HepG2 (cell line): ENCODE data around the gene AP3B1. TPM values are rescaled to one million over a fixed set of nuclear protein-coding genes. Genes with fewer than 3 reads are reported as not detected.

ENCODE experiments used
- ATAC-seq: fragments of 200-7000 bp; cut with Tn5 transposase; 3 replicates; pipeline ENCODE4 v1.9.1; 2020; ENCODE audit warnings: mild to moderate bottlenecking, moderate library complexity
- BruUV-seq: library from RNA; stranded (reverse); fragments of 400-500 nt; replicated peaks from 2 replicates; lab custom pipeline; 2021; lab: Mats Ljungman, UMichigan
- CTCF ChIA-PET: fragments of 300-600 bp; formaldehyde crosslinking; extraction: SDS; loops from one replicate; lab custom pipeline; 2021; ENCODE audit warnings: low total read pairs, inconsistent platforms, low intra/inter-chr PET ratio; lab: Yijun Ruan, JAX
- POLR2A ChIA-PET: fragments of 350-600 bp; sonication (Branson Sonifier 250); formaldehyde crosslinking; loops from one replicate; lab custom pipeline; 2020; ENCODE audit warnings: antibody characterized with exemption, inconsistent platforms; lab: Yijun Ruan, JAX
- DNase-seq: peaks from one replicate; pipeline ENCODE4 v3.0.0-alpha.2; 2015; ENCODE audit warnings: low spot score
- FAIRE-seq: peaks from 3 replicates; lab custom pipeline; 2011; peaks lifted over from hg19 to GRCh38; lab: Jason Lieb, UNC
- H2AFZ ChIP-seq: one replicate; pipeline ENCODE4 v1.6.1; 2011; ENCODE audit warnings: low read length, inconsistent platforms
- H3K27ac ChIP-seq: fragments of 300-600 bp; 3 replicates; pipeline ENCODE4 v1.8.0; 2011; ENCODE audit warnings: mixed run types, mild to moderate bottlenecking, mixed read lengths, low read length, inconsistent platforms; ENCODE audit not compliant: insufficient read depth; ENCODE audit errors: extremely low read length
- H3K27me3 ChIP-seq, 2 experiments: fragments of 200-600 bp in 1 of 2; 2 replicates in 1 of 2; 3 replicates in 1 of 2; pipeline versions ENCODE4 v1.6.0 to v1.8.0; 2011; ENCODE audit warnings: low read length in 2 of 2, mild to moderate bottlenecking in 2 of 2, moderate library complexity in 2 of 2, inconsistent platforms in 1 of 2; ENCODE audit not compliant: insufficient read depth in 2 of 2, control insufficient read depth in 1 of 2
- H3K36me3 ChIP-seq, 2 experiments: fragments of 200-600 bp in 1 of 2; replicated peaks in 1 of 2; 2 replicates in 1 of 2; 3 replicates in 1 of 2; pipeline versions ENCODE4 v1.5.1 to v1.8.0; 2011; ENCODE audit warnings: low read length in 2 of 2, inconsistent platforms in 1 of 2; ENCODE audit not compliant: insufficient read depth in 2 of 2, control insufficient read depth in 1 of 2
- H3K4me1 ChIP-seq: 2 replicates; pipeline ENCODE4 v1.5.1; 2012; ENCODE audit warnings: low read length, inconsistent platforms; ENCODE audit not compliant: insufficient read depth
- H3K4me2 ChIP-seq: 2 replicates; pipeline ENCODE4 v1.6.0; 2011; ENCODE audit warnings: low read depth, low read length, inconsistent platforms
- H3K4me3 ChIP-seq, 3 experiments: fragments of 200-600 bp in 1 of 3; sonication (generic), shearing (Covaris generic) in 1 of 3; replicated peaks in 1 of 3; 2 replicates each; pipeline ENCODE4 v1.5.1; 2011 to 2016; ENCODE audit warnings: low read length in 3 of 3, inconsistent platforms in 2 of 3, low read depth in 2 of 3, mild to moderate bottlenecking in 2 of 3, control low read depth in 1 of 3, mixed read lengths in 1 of 3; ENCODE audit not compliant: insufficient read depth in 1 of 3
- H3K79me2 ChIP-seq: one replicate; pipeline ENCODE4 v1.6.1; 2011; ENCODE audit warnings: low read length, inconsistent platforms; ENCODE audit not compliant: insufficient read depth
- H3K9ac ChIP-seq: 2 replicates; pipeline ENCODE4 v1.6.0; 2011; ENCODE audit warnings: mild to moderate bottlenecking, low read depth, low read length, inconsistent platforms; ENCODE audit not compliant: insufficient read depth
- H3K9me3 ChIP-seq: 2 replicates; pipeline ENCODE4 v1.5.1; 2012; ENCODE audit warnings: mild to moderate bottlenecking, low read length
- H4K20me1 ChIP-seq: 2 replicates; pipeline ENCODE4 v1.6.0; 2011; ENCODE audit warnings: inconsistent platforms, mild to moderate bottlenecking, low read length, moderate library complexity; ENCODE audit not compliant: insufficient read depth
- CAMTA2 ChIP-seq: sonication (generic); formaldehyde crosslinking; IDR thresholded peaks from 2 replicates; pipeline ENCODE4 v1.4.0; 2020; ENCODE audit warnings: mild to moderate bottlenecking, missing genetic modification reagents, borderline replicate concordance
- GABPB1 ChIP-seq: IDR thresholded peaks from 2 replicates; pipeline ENCODE4 v1.6.1; 2016; ENCODE audit warnings: mild to moderate bottlenecking, missing genetic modification reagents, moderate library complexity, missing compliant biosample characterization
- HBP1 ChIP-seq: IDR thresholded peaks from 2 replicates; pipeline ENCODE4 v1.6.1; 2016; ENCODE audit warnings: low read depth, control low read depth
- HOXA9 ChIP-seq: sonication (generic); formaldehyde crosslinking; IDR thresholded peaks from 2 replicates; pipeline ENCODE4 v1.8.1; 2022; ENCODE audit warnings: missing genetic modification reagents, mild to moderate bottlenecking, moderate library complexity, borderline replicate concordance
- HOXD1 ChIP-seq: sonication (generic); formaldehyde crosslinking; IDR thresholded peaks from 2 replicates; pipeline ENCODE4 v1.5.0; 2020; ENCODE audit warnings: missing genetic modification reagents
- SP140L ChIP-seq: sonication (generic); formaldehyde crosslinking; IDR thresholded peaks from 2 replicates; pipeline ENCODE4 v1.4.0; 2020; ENCODE audit warnings: missing genetic modification reagents, borderline replicate concordance
- ZBTB4 ChIP-seq: sonication (generic); formaldehyde crosslinking; IDR thresholded peaks from 2 replicates; pipeline ENCODE4 v1.4.0; 2020; ENCODE audit warnings: missing genetic modification reagents, mild to moderate bottlenecking, borderline replicate concordance
- ZNF318 ChIP-seq: sonication (generic); formaldehyde crosslinking; IDR thresholded peaks from 2 replicates; pipeline ENCODE4 v1.4.0; 2020; ENCODE audit warnings: mild to moderate bottlenecking, missing genetic modification reagents
- ZNF558 ChIP-seq: sonication (generic); formaldehyde crosslinking; IDR thresholded peaks from 2 replicates; pipeline ENCODE4 v1.9.0; 2022; ENCODE audit warnings: mild to moderate bottlenecking, missing genetic modification reagents, borderline replicate concordance
- WGBS: methylation state at CpG from one replicate; pipeline ENCODE4 v1.1.6; 2017; ENCODE audit warnings: low lambda C conversion rate; 5-methylcytosine and 5-hydroxymethylcytosine counted together
- in situ Hi-C: cut with HindIII; loops from 2 replicates; pipeline ENCODE4 v1.10.0; 2017; ENCODE audit warnings: low pct_unique_long_range_greater_than_20kb; ENCODE audit not compliant: extremely low pct_ligation_motif_present
- intact Hi-C: fragments of 100-400 bp; cut with micrococcal nuclease; formaldehyde crosslinking; loops from one replicate; pipeline ENCODE4 v1.10.0; 2022; ENCODE audit not compliant: unreplicated experiment
- polyA plus RNA-seq, 8 experiments: library from polyadenylated mRNA; depleted of rRNA in 3 of 8; stranded (reverse) in 7 of 8; unstranded in 1 of 8; fragments of >200 nt; fragmentation: Illumina TruSeq in 4 of 8; extraction: Trizol in 4 of 8; gene quantifications; 2 replicates each; pipeline versions ENCODE4 v1.2.1 to v1.2.3, GENCODE V29; 2011 to 2016; ENCODE audit warnings: low read depth in 4 of 8, missing spikeins in 1 of 8, mixed read lengths in 1 of 8; ENCODE audit not compliant: insufficient read depth in 1 of 8
- total RNA-seq, 5 experiments: library from RNA; depleted of rRNA; stranded (reverse); fragments of >200 nt; fragmentation: Illumina TruSeq; extraction: Trizol; gene quantifications; 2 replicates each; pipeline ENCODE4 v1.2.3, GENCODE V29; 2016; ENCODE audit warnings: low read depth in 1 of 5
- TF ChIP-seq, protein P1 (sequence below): sonication (generic); formaldehyde crosslinking; IDR thresholded peaks from 2 replicates; pipeline ENCODE4 v1.8.1; 2022; ENCODE audit warnings: mild to moderate bottlenecking, missing genetic modification reagents

AP3B1 gene
- total and polyA plus RNA-seq, 2 of the 13 experiments (the other 11 are each of a cell fraction or from before 2014, with no cell fraction given): 37.7 to 51.2 TPM

- DNase-seq (no peak), ATAC-seq (no peak), FAIRE-seq (no peak)
- Histone ChIP-seq H4K20me1 (no peaks in the 10 kb centered on the region), H3K4me3 (no peak overlapping the region), H3K79me2 (no peaks in the 10 kb centered on the region), H3K9ac (no peak overlapping the region), H3K36me3 (0 out of 5 replicates have a peak, but pooled peaks cover 0 to 2% of the 10 kb centered on the region in 2 experiments), H3K27me3 (no peaks in the 10 kb centered on the region), H3K4me2 (no peak overlapping the region), H2AFZ (no peak overlapping the region), H3K9me3 (no peaks in the 10 kb centered on the region), H3K4me1 (no peaks in the 10 kb centered on the region), H3K27ac (no peak overlapping the region)
- ChIA-PET CTCF (no interaction called here), POLR2A (no interaction called here)
- WGBS: 97% methylated on average over 1 of the region's 1 CpG
- BruUV-seq: no TSS peak
- in situ Hi-C loops (no loop called here), intact Hi-C loops (no loop called here)
- TF ChIP-seq CAMTA2 (CRISPR knock-in tag) (no peak), GABPB1 (no peak), HOXA9 (no peak), HBP1 (CRISPR knock-in tag) (no peak), SP140L (CRISPR knock-in tag) (no peak), ZNF318 (CRISPR knock-in tag) (no peak), HOXD1 (CRISPR knock-in tag) (no peak), ZNF558 (CRISPR knock-in tag) (no peak), ZBTB4 (no peak)
- TF ChIP-seq, protein P1, sequence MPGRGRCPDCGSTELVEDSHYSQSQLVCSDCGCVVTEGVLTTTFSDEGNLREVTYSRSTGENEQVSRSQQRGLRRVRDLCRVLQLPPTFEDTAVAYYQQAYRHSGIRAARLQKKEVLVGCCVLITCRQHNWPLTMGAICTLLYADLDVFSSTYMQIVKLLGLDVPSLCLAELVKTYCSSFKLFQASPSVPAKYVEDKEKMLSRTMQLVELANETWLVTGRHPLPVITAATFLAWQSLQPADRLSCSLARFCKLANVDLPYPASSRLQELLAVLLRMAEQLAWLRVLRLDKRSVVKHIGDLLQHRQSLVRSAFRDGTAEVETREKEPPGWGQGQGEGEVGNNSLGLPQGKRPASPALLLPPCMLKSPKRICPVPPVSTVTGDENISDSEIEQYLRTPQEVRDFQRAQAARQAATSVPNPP: no peak
These were observed 238.4 kb downstream of the AP3B1 start for GRCh38 chr5:78056053-78056452.
